Measurements from ENCODE around the gene TNFAIP8L3. TPM values are rescaled to one million over a fixed set of nuclear protein-coding genes. Genes with fewer than 3 reads are reported as not detected.

Gene TNFAIP8L3
- 5.5 TPM for total RNA-seq

GRCh38 chr15:51094606-51095569, at the start of gene TNFAIP8L3:
Gene TNFAIP8L3, minus strand, starts transcription at chr15:51094906. Its CDS starts 311 bp downstream, at chr15:51094595.

Other genes starting within 250 kb of the TNFAIP8L3 start
- 16.8 TPM for gene AP4E1, start 186.2 kb downstream of the TNFAIP8L3 start, total RNA-seq
- gene CYP19A1, start 243.7 kb upstream of the TNFAIP8L3 start, total RNA-seq = 7.2 TPM
- gene GLDN, start 246.7 kb upstream of the TNFAIP8L3 start, total RNA-seq = 5.3 TPM